Liver (tissue), 3 donors: ENCODE data around the gene UNC13B.

Experiments
- CTCF ChIP-seq: fragments of 150-350 bp; IDR thresholded peaks from 2 replicates; pipeline ENCODE4 v1.5.1; 2017; ENCODE audit warnings: improper control_type of control experiment, low read depth, low read length; ENCODE audit not compliant: missing input control
- EGR1 ChIP-seq, 2 donors: IDR thresholded peaks; 2 replicates each; pipeline ENCODE4 v1.6.1; 2016 to 2018; ENCODE audit warnings: antibody characterized with exemption in 2 of 2, low read depth in 2 of 2
- GABPA ChIP-seq, 2 donors: IDR thresholded peaks in 1 of 2; conservative IDR thresholded peaks in 1 of 2; 2 replicates each; pipeline ENCODE4 v1.6.1; 2016; ENCODE audit warnings: antibody characterized with exemption in 2 of 2, mild to moderate bottlenecking in 1 of 2, moderate library complexity in 1 of 2
- TF ChIP-seq, protein P1 (sequence below): IDR thresholded peaks from 2 replicates; pipeline ENCODE4 v1.6.1; 2016; ENCODE audit warnings: antibody characterized with exemption, mild to moderate bottlenecking
- donor health status: healthy.
- donor health status: healthy.

- no peak for TF ChIP-seq GABPA (IDR thresholded peaks at IDR 0.05 in 1 of 2, conservative IDR thresholded peaks at IDR 0.05 in 1 of 2)
- TF ChIP-seq EGR1 (IDR thresholded peaks at IDR 0.05; ENCODE audit: low read depth in 2 of 2) = no peak
- TF ChIP-seq CTCF = no peak
- TF ChIP-seq, protein P1, sequence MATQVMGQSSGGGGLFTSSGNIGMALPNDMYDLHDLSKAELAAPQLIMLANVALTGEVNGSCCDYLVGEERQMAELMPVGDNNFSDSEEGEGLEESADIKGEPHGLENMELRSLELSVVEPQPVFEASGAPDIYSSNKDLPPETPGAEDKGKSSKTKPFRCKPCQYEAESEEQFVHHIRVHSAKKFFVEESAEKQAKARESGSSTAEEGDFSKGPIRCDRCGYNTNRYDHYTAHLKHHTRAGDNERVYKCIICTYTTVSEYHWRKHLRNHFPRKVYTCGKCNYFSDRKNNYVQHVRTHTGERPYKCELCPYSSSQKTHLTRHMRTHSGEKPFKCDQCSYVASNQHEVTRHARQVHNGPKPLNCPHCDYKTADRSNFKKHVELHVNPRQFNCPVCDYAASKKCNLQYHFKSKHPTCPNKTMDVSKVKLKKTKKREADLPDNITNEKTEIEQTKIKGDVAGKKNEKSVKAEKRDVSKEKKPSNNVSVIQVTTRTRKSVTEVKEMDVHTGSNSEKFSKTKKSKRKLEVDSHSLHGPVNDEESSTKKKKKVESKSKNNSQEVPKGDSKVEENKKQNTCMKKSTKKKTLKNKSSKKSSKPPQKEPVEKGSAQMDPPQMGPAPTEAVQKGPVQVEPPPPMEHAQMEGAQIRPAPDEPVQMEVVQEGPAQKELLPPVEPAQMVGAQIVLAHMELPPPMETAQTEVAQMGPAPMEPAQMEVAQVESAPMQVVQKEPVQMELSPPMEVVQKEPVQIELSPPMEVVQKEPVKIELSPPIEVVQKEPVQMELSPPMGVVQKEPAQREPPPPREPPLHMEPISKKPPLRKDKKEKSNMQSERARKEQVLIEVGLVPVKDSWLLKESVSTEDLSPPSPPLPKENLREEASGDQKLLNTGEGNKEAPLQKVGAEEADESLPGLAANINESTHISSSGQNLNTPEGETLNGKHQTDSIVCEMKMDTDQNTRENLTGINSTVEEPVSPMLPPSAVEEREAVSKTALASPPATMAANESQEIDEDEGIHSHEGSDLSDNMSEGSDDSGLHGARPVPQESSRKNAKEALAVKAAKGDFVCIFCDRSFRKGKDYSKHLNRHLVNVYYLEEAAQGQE = no peak
Observed at GRCh38 chr9:35335164-35335563, 173.4 kb downstream of the UNC13B start.
